Colonic mucosa (tissue), 4 donors: ENCODE data around the gene METRNL. TPM values are rescaled to one million over a fixed set of nuclear protein-coding genes. Genes with fewer than 3 reads are reported as not detected.

Experiments used
- DNase-seq: peaks from one replicate; pipeline ENCODE4 v3.0.0-alpha.2; 2020
- H3K27ac ChIP-seq: fragments of 200-600 bp; one replicate; pipeline ENCODE4 v1.8.0; 2021
- H3K27me3 ChIP-seq: fragments of 200-600 bp; one replicate; pipeline ENCODE4 v1.8.0; 2021
- H3K36me3 ChIP-seq: fragments of 200-600 bp; one replicate; pipeline ENCODE4 v1.8.0; 2021
- H3K4me1 ChIP-seq: fragments of 200-600 bp; one replicate; pipeline ENCODE4 v1.8.0; 2021; ENCODE audit warnings: mild to moderate bottlenecking
- H3K4me3 ChIP-seq: fragments of 200-600 bp; one replicate; pipeline ENCODE4 v1.8.0; 2021
- H3K9ac ChIP-seq, 2 donors: one replicate each; pipeline ENCODE4 v1.7.0; 2013; ENCODE audit warnings: control low read depth in 2 of 2, low read depth in 2 of 2, low read length in 2 of 2
- H3K9me3 ChIP-seq: fragments of 200-600 bp; one replicate; pipeline ENCODE4 v1.8.0; 2021
- intact Hi-C: fragments of 100-400 bp; cut with DNase I; formaldehyde crosslinking; loops from one replicate; pipeline ENCODE4 v1.14.1; 2022
- total RNA-seq, 2 donors: library from RNA; stranded (reverse); fragmentation: NEBNext Ultra II Directional in 1 of 2; extraction: Animal tissue kit (Norgen Biotek cat#: 25700) in 1 of 2; gene quantifications; one replicate each; pipeline ENCODE4 v1.2.1, GENCODE V29; 2021
- TF ChIP-seq, protein P1 (sequence below): fragments of 200-600 bp; IDR thresholded peaks from one replicate; pipeline ENCODE4 v1.8.0; 2022; ENCODE audit warnings: antibody characterized with exemption, mild to moderate bottlenecking
- donor health status: healthy.
- donor health status: DM: no; HTN: no; CAD: no.
- donor health status: DM: no; HTN: no; CAD: no.

The METRNL gene
- total RNA-seq, 2 donors from 2014 or later, result 84.2 to 87.2 TPM

DNA sequence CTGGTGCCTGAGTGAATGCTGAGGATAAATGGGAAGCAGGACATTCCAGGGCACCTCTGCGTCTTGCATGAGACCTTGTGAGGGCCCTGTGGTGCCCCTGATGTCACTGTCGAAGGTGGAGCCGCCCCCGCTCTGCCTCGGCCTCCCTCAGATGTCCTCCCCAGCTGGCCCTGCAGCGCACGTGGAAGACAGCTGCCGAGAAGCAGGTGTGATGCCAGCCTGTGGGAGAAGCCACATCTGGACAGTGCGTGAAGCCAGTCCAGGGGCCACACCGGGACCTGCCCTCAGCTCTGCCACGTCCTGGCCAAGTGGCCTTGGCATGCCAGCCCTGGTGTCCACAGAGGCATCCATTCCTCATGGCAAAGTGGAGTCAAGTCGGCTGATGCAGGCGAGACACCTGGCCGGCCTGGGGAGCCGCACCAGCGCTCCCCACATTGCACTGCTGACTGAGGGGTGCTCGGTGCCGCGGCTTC, 21.6 kb upstream of the METRNL start:
- H3K4me1 ChIP-seq, result no peaks in the 10 kb centered on the region
- TF ChIP-seq, protein P1, sequence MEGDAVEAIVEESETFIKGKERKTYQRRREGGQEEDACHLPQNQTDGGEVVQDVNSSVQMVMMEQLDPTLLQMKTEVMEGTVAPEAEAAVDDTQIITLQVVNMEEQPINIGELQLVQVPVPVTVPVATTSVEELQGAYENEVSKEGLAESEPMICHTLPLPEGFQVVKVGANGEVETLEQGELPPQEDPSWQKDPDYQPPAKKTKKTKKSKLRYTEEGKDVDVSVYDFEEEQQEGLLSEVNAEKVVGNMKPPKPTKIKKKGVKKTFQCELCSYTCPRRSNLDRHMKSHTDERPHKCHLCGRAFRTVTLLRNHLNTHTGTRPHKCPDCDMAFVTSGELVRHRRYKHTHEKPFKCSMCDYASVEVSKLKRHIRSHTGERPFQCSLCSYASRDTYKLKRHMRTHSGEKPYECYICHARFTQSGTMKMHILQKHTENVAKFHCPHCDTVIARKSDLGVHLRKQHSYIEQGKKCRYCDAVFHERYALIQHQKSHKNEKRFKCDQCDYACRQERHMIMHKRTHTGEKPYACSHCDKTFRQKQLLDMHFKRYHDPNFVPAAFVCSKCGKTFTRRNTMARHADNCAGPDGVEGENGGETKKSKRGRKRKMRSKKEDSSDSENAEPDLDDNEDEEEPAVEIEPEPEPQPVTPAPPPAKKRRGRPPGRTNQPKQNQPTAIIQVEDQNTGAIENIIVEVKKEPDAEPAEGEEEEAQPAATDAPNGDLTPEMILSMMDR, result no peak
- H3K27me3 ChIP-seq, result no peaks in the 10 kb centered on the region
- no peaks in the 10 kb centered on the region for H3K9me3 ChIP-seq
- DNase-seq, result no peak
- intact Hi-C loops, result no loop called here
- H3K36me3 ChIP-seq, result no peaks in the 10 kb centered on the region
- H3K27ac ChIP-seq, result no peak overlapping the region
- H3K9ac ChIP-seq, result no peak overlapping the region
- H3K4me3 ChIP-seq, result no peak overlapping the region

DNA sequence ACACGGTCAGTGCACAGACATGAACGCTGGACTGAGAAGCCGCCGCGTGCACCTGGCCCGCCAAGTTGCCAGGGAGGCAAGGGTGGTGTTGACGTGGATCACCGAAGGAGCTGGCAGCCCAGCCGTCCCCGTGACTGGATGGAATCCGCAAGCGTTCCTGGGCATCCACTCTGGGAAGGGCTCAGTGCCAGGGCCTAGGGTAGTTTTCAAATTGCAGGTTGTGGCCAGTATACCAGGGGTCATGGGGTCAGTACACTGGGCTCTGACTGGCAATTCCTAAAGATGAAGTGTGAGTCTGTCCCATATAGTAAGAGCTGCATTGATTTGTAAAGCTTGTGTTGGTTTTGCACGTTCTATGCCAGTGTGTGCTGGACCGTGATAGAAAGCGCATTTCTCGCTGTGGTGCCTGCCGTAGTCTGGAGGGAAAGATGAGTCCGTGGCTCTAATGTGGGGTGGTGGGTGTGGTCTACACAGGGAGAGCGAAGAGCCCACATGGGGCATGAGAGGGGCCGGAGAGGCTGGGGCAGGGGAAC, 21.1 kb upstream of the METRNL start:
- Histone ChIP-seq H3K9ac (no peak overlapping the region), H3K4me3 (no peak overlapping the region), H3K27me3 (no peaks in the 10 kb centered on the region), H3K36me3 (no peaks in the 10 kb centered on the region), H3K27ac (no peak overlapping the region), H3K4me1 (no peaks in the 10 kb centered on the region), H3K9me3 (no peaks in the 10 kb centered on the region)
- intact Hi-C loops, result no loop called here
- TF ChIP-seq, protein P1, result no peak
- DNase-seq, result no peak

DNA sequence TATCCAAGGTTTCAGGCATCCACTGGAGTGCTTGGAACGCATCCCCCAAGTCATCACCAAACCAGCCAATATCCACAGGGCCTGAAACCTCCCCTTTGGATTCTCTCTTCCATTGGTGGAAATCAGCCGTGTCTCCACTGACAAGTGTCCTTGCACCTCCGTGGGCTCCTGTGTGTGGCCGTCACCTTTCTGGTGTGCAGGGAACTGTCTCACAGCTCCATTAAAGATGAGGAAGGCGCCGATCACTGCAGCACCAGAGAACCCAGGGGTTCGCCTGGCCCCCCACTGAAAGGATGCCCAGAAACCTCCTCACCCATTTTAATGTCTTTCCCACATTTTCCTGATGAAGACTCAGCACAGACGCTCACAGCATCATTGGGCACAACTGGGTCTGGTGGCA, 17.8 kb upstream of the METRNL start:
- no peak overlapping the region for H3K27ac ChIP-seq
- no peaks in the 10 kb centered on the region for H3K9me3 ChIP-seq
- intact Hi-C loops, result no loop called here
- no peaks in the 10 kb centered on the region for H3K4me1 ChIP-seq
- no peaks in the 10 kb centered on the region for H3K36me3 ChIP-seq
- H3K4me3 ChIP-seq, result no peak overlapping the region
- TF ChIP-seq, protein P1, result no peak
- H3K9ac ChIP-seq, result no peak overlapping the region
- no peaks in the 10 kb centered on the region for H3K27me3 ChIP-seq
- no peak for DNase-seq

DNA sequence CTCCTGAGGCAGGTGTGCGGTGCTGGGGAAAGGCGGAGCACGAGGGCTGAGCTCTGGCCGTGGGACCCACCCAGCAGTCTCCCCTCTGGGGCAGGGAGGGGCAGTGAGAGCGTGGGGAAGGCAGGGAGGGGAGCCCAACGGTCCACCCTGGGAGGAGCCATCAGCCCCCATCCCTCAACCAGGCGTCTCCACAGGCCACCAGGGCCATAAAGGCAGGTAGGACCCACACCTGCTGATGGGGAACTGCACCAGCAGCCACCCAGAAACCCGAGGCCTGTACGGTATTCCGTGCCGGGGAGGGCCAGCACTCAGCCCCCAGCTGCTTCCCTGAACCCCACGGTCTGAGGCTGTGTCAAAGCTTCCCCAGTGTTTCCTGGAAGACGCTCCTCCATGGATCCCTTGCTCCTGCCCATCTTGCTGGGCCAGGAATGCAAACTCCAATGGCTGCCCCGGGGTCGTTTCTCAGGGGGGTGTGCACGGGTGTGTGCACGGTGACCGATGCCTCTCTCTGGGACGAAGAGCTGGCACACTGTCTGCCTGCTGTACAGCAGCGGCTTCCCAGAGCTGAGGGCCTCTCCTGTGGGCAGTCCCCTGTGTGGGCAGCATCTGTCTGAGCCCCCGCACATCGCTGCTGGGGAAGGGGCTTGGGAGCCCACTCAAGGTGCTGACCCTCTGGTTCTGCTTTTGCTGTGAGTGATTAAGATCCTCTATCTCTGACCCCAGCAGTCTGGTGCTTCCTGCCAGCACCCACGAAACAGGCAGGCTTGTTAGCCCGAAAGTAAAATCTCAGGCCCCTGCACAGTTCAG, 17.2 kb upstream of the METRNL start:
- DNase-seq, result no peak
- Histone ChIP-seq H3K27ac (no peak overlapping the region), H3K9me3 (no peaks in the 10 kb centered on the region), H3K36me3 (no peaks in the 10 kb centered on the region), H3K4me3 (no peak overlapping the region), H3K27me3 (no peaks in the 10 kb centered on the region), H3K4me1 (no peaks in the 10 kb centered on the region), H3K9ac (no peak overlapping the region)
- intact Hi-C loops, result no loop called here
- TF ChIP-seq, protein P1, result no peak

DNA sequence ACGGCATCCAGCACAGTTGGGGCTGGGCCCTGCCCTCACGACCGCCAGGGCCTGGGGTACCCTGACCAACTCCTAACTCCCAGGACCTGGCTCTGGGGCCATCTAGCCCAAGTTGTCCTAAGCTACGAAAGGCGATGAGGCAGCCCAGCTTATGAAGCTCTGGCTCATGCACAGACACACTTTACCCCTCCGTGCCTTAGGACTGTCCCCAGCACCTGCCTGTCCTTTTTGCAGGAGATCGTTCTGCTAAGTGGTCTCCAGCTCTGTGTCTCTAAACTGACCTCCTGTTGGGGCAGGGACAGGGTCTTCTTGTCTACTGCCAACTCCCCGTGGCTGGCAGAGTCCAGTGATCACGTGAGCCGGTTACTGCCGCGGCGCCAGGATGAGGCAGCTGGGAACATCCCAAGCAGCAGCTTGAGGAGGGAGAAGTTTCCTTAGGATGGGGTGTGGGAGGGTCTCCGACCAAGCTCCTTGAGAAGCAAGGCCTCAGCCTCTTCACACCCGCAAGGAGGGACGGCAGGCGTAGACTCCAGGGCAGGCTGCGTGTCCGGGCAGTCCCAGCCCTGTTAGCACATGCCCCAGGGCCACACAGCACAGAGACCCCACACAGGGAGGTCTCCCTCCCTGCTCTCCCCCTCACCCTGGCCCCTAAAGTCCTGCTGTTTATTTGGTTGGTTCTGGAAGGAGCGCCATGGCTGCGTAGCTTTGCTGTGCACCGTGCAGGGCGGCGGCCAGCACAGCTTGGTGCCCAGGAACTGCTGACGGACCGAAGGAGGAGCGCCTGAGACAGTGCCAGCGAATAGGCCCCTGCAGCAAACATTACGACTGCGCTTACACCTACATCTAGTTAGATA, 16.4 kb upstream of the METRNL start:
- Histone ChIP-seq H3K4me3 (no peak overlapping the region), H3K4me1 (no peaks in the 10 kb centered on the region), H3K27me3 (no peaks in the 10 kb centered on the region), H3K36me3 (no peaks in the 10 kb centered on the region), H3K9me3 (no peaks in the 10 kb centered on the region), H3K9ac (peak overlapping the region in 1 of 2 donors; percentile 15), H3K27ac (no peak overlapping the region)
- DNase-seq, result peak; percentile 18
- TF ChIP-seq, protein P1, result no peak
- intact Hi-C loops, result no loop called here
